COR-L47 (cell line): Measurements from ENCODE around the gene TSPOAP1.

Experiments used
- DNase-seq: peaks from one replicate; lab custom pipeline; 2025; lab: John Stamatoyannopoulos, UW

Gene TSPOAP1

DNA sequence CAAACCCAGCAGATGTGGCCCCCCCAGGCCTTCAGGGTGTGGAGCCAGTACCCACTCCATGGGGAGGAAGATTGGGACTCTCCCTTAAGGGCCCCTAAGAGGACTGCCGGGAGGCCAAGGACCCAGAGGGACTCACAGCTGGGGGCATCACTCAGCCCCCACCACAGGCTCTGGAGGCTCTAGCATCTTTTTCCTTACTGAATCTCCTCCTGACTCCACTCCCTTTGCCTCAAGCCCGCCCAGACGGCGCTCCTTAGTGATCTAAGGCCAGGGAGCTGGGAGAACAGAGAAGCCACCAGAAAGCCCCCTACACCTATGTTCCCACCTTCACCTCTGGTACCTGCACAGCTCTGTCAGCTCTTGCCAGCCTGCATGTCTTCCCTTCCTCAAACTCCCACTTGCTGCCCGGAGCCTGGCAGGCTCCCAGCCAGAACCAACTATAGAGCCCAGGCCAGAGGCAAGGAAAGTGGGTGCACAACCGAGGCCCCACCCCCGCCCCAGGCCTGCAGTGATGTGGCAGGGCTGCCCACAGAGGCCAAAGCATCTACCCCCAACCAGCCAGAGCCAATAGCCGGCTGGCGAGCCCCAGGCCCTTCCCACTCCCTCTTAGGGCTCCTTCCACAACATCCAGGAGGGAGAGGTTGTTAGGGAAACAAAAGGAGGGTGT is 25.5 kb downstream of the TSPOAP1 start:
- DNase-seq, result no peak

DNA sequence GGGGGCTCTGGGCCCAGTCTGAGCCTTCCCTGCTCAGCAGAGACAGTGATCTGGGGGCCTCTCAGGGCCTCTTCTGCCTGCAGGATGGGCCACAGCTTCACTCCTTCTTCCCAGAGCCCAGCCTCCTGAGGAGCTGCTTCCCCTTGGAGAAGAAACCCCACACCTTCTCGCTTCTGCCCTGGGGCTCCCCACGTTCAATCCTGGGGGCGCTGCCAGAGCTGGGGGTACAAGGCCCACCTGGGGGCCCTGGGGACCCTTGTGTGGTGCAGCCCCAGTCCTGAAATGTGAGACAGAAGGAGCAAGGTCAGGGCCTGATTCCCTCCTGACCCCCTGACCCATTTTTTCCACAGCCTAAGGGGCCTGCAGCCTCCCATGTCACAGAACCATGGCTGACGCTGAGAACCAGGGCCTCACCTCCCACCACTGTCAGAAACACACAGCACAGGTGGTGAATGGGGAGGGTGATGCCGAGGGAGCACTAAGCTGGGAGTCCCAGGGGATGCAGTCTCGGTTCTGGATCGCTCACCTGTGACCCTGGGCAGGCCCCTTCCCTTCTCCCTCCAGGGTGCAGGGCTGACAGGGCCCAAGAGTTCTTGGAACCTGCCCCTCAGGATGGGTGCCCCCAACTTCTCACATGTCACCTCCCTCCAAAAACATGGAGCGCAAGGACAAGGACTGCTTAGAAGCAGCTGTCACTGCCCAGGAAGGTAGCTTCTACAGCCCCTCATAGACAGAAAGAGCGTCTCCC is 26.2 kb downstream of the TSPOAP1 start:
- no peak for DNase-seq

- no peak for DNase-seq
These were observed 27.0 kb downstream of the TSPOAP1 start for GRCh38 chr17:58301504-58302150.

DNA sequence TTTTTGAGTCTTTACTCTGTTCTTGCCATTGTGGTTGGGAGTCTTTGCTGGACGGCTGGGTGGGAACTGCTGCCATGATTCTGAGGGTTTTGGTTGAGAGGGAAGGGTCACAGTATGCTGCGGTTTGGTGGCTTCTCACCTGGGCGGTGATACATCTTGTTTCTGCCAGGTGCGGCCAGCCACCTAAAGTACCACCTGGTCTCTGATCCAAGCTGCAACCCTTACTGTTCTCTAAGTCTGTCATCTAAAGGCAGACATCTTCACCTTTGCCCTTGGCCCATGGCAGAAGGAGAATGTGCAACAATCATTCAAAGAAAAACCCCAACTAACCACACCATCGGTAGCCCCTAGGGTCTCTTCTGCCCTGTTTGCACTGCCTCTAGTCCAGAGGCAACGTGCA is 28.3 kb downstream of the TSPOAP1 start:
- DNase-seq, result no peak

- DNase-seq, result no peak
These were observed 34.6 kb downstream of the TSPOAP1 start for GRCh38 chr17:58294034-58294433.

DNA sequence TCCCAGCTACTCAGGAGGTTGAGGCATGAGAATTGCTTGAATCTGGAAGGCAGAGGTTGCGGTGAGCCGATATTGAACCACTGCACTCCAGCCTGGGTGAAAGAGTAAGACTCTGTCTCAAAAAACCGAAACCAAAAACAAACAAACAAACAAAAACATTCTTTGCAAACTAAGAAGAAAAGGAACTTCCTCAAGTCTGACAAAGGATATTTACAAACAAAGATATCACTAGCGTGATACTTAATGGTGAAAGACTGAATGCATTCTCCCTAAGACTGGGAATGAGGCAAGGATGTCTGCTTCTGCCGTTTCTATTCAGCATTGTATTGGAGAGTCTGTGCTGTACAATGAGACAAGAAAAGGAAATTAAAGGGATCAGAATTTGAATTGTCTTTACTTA is 37.3 kb downstream of the TSPOAP1 start:
- no peak for DNase-seq

- no peak for DNase-seq
These were observed 38.7 kb downstream of the TSPOAP1 start for GRCh38 chr17:58289869-58290268.

DNA sequence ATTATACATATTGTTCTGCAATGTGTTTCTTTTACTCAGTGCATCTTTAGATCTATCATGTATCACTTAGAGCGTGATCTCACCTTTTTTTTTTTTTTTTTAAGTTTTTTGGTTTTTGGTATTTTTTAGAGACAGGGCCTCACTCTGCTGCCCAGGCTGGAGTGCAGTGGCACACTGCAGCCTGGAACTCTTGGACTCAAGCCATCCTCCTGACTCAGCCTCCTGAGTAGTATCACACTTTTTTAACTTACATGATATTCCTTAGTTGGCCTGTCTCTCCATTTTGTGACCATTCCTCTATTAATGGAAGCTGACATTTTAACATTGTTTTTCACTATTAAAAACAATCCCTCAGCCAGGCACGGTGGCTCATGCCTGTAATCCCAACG is 43.2 kb downstream of the TSPOAP1 start:
- no peak for DNase-seq

GRCh38 chr17:58284613-58285421 is 43.8 kb downstream of the TSPOAP1 start:
- no peak for DNase-seq

- DNase-seq, result no peak
These were observed 44.7 kb downstream of the TSPOAP1 start for GRCh38 chr17:58283674-58284612.

GRCh38 chr17:58282442-58282841 is 46.2 kb downstream of the TSPOAP1 start:
- DNase-seq, result no peak

DNA sequence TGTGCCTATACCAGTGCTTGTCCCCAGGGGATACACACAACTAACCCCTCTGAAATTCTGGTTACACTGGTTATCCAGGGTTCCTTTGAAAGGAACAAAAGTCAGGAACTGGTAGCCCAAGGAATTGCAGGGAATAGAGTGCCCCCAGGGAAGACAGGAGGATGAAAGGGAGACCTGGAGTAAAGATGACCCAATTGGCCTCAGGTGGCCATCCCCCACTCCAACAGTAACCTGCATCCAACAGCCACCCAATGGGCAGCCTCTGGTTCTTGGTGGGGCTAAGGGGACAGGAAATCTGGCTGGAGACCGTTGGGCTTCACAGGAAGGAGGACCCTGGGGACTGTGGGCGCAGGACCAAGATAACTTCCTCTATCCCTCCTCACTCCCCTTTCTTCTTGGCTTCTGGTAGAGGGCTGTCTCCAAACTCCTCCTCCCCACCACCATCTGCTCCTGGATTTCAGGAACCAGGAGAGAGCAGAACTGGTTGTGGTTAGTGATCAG is 47.0 kb downstream of the TSPOAP1 start:
- DNase-seq, result no peak

DNA sequence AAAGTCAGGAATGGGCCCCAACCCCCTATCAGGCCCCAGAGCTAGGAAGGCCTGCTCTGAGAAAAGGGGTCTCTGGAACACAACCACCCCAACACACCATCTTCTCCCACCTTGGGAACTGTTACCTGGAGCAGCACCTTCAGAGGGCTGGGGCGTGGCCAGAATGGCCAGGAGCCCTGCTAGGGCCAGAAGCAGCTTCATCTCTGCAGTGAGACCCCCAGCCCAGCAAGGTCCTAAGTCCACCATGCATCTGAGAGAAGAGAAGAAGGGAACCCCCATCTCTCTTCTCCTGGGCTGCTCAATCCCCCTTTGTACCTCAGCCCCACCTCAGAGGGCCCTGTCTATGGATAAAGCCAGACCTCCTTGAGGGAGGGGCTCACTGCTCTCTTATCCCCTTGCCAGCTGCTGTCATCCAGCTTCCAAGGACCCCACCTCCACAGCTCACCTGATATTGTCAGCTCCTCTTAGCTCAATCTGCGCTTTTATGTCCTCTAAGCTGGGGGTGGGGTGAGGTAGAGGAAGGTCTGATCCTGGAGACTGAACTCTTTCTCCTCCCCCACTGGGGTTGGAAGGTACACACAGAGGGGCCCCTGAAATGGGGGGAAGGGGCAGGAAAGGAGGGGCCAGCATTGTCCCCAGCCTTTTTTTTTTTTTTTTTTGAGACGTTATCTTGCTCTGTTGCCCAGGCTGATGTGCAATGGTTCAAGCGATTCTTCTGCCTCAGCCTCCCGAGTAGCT is 47.9 kb downstream of the TSPOAP1 start, which contains the start of gene MPO:
TSS of gene MPO (minus strand) at position 456 of the 738 bp plus-strand sequence. CDS start at position 279, 177 bp downstream.
- DNase-seq, result no peak

DNA sequence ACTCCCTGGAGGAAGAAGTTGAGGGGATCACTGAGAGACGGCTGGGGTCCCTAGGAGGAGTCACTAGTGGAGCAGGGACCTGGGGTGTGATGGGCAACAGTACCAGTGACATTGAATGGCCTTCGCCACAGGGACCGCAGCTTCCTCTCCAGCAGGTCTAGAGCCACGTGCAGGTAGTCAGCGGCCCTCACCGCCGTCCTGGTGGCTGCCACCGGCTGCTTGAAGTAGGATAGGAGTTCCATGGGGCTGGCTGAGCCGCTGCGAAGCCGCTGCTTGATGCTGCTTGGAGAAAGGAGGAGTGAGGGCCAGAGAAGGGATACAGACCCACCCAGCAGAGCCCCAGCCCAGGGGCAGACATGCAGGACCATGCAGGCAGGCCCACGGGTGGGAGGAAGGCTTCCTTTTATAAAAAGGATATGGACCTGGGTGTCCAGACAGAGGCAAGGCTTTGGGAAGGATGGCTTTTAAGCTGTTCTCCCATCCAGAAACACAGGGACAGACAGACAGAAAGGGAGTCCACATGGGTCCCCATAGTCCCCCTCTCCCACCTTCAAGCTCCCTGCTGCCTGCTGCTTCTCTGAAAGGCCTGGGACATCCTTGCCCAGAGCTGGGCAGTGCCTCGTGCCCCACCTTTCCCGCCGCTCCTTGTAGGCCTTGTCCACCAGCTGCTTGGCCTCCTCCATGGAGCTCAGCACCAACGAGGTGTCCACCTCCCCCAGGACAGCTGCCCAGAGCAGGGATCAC is 48.7 kb downstream of the TSPOAP1 start:
- no peak for DNase-seq

DNA sequence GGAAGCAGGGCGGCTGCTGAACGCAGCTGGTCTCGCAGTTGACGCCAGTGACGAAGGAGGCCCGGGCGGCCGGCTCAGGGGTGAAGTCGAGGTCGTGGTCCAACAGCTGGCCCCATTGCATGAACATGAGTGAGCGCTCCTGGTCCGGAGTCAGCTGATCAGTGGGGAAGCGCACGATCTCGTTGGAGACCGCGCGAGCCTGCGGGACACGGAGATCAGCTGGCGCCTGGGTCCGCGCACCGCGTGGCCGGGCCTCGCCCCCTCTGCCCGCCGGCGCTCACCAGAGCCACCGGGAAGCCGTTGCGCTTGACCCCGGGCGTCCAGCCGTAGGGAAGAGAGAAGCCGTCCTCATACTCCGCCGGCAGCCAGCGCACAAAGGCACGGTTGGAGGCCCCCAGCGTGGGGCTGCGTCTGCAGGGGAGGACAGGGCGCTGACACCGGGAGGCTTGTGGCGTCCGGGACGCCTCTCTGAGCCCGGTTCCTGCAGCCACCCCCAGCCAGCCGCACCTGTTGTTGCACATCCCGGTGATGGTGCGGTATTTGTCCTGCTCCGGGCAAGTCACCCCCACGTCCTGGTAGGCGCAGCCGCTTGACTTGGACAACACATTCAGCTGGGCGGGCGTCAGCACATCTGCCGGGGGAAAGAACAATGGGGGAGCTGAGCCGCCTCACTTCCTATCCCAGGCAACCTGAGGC is 49.4 kb downstream of the TSPOAP1 start:
- peak; percentile 12 for DNase-seq

GRCh38 chr17:58278661-58279015 is 50.0 kb downstream of the TSPOAP1 start:
- no peak for DNase-seq

DNA sequence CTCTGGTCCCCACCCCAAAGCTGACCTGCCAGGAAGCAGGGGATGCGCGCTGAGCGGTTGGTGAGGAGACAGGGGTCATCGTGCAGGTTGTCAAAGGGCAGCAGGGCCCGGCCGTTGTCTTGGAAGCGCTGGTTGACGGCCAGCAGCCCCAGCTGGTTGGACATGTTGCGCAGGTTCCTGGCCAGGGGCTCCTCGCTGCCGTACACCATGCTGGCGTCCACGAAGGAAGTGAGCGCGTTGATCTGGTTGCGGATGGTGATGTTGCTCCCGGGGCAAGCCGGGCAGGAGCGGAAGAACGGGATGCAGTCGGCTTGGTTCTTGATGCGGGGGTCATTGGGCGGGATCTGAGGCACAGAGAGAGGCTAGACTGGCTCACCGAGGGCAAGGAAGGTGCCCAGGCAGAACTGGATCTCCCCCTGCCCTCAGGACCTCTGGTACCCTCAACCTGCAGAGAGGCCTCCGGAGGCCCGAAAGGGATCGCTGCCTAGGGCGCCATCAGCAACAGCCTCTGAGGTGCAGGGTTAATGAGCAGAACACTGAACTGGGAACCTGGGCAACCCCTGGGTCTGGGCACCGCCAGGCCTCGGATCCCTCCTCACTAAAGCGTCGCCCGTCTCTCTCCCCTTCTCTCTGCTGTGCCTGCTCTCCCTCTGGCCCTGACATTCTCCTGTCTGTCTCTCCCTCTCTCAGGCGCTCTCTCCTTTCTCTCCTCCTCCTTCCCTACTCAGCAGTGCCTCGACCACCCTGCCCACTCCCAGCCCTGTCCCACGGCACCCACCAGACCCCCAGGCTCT is 50.6 kb downstream of the TSPOAP1 start:
- DNase-seq, result no peak
